Hindlimb muscle (tissue), 1 donor: ENCODE results near the gene FTCD. TPM values are rescaled to one million over a fixed set of nuclear protein-coding genes. Genes with fewer than 3 reads are reported as not detected.

ENCODE experiments used
- DNase-seq: peaks from one replicate; pipeline ENCODE4 v3.0.0-alpha.2; 2013
- polyA plus RNA-seq: library from polyadenylated mRNA; unstranded; fragments of 120-200 nt; gene quantifications from one replicate; pipeline ENCODE4 v1.2.1, GENCODE V29; 2013; ENCODE audit not compliant: insufficient read length

The FTCD gene
- polyA plus RNA-seq, 1 donor = 1.1 TPM

GRCh38 chr21:46138383-46138970, 16.9 kb downstream of the FTCD start:
- no peak for DNase-seq

GRCh38 chr21:46137908-46138307, 17.5 kb downstream of the FTCD start:
- no peak for DNase-seq

GRCh38 chr21:46136739-46137349, 18.5 kb downstream of the FTCD start:
- DNase-seq = no peak

GRCh38 chr21:46135782-46136395, 19.5 kb downstream of the FTCD start:
- DNase-seq = no peak

DNA sequence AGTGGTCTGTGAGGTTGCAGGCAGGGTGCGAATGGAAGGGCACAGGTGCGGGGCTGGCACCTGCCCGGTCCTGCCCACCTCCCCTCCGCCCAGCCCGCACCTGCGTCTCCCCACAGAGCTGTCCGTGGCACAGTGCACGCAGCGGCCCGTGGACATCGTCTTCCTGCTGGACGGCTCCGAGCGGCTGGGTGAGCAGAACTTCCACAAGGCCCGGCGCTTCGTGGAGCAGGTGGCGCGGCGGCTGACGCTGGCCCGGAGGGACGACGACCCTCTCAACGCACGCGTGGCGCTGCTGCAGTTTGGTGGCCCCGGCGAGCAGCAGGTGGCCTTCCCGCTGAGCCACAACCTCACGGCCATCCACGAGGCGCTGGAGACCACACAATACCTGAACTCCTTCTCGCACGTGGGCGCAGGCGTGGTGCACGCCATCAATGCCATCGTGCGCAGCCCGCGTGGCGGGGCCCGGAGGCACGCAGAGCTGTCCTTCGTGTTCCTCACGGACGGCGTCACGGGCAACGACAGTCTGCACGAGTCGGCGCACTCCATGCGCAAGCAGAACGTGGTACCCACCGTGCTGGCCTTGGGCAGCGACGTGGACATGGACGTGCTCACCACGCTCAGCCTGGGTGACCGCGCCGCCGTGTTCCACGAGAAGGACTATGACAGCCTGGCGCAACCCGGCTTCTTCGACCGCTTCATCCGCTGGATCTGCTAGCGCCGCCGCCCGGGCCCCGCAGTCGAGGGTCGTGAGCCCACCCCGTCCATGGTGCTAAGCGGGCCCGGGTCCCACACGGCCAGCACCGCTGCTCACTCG, 23.3 kb downstream of the FTCD start:
- no peak for DNase-seq

- no peak for DNase-seq
Measured at GRCh38 chr21:46131588-46131837, 23.9 kb downstream of the FTCD start.

DNA sequence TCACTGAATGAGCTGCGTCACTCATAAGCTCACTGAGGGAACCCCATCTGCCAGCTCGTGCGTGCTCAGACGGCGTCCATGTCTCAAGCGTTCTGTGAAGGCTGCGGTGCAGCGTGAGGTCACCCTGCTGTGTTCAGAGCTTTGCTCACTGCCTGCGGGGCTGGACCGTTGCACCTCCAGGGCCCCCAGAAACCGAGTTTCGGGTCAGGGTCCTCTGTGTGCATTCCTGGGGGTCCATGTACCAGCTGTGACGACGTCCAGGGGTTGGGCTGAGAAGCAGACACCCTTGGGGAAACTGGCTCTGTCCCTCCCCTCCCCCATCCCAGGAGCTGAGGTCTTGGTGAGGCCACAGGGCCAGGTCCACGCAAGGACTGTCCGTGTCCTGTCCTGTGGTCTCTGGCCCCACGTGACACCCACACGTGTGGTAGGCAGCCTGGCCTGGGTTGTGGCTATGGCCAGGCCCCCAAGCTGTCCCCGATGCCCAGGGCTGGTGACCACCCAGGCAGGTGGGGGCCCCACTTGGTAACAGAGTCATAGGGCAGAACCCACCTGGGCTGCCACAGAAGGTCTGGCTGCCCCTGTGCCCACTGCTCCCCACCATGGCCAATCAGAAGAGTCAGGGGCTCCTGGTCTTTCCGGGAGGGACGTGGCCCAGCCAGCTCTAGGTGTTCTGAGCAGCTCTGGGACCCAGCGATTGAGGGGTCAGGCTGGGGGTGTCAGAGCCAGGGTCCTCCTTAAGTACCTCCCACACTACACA, 24.4 kb downstream of the FTCD start:
- DNase-seq = no peak

DNA sequence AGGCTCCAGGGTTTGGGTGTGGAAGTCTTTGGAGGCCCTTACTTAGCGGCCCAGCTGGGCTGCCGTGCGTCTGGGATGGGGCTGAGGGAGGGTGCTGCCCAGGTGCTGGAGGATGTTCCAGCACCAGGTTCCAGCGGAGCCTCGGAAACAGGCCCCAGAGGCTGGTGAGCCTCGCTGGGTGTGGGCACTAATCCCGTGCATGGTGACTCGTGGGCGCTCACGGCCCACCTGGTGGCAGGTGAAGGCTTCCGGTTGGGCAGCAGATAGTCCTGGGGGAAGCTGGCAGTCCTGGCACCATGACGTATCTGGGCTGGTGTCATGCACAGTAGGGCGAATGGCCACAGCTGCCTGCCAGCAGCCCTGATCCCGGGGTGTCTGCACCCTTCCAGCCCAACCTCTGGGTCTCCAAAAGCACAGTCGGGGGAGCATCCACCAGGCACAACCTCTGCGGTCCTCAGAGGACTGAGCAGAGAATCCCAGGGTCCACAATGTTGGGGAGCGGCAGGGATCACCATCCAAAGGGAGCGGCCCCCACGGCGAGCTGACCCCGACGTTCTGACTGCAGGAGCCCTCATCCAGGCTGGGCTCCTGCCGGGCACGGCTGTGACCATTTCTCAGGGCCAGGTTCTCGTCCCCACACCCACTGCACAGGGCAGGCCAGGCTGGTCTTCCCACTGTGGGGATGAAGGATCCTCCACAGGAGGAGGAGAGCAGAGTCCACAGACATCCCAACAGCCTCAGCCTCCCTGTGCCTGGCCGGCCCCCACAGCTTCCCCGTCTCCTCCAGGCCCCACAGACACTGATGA, 25.3 kb downstream of the FTCD start:
- DNase-seq = no peak

DNA sequence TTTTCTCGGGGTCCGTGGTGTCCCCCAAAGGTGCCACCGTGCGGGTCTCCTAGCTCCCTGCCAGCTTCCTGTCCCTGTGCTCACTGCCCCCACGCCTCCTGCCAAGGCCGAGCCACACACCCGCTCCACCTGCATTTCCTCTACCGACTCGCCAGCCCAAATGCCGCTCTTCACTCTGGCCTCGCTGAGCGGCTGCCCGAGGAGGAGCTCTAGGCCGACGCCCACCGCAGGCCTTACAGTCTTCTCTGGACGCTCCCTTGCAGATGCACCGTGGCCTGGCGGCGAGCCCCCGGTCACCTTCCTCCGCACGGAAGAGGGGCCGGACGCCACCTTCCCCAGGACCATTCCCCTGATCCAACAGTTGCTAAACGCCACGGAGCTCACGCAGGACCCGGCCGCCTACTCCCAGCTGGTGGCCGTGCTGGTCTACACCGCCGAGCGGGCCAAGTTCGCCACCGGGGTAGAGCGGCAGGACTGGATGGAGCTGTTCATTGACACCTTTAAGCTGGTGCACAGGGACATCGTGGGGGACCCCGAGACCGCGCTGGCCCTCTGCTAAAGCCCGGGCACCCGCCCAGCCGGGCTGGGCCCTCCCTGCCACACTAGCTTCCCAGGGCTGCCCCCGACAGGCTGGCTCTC, 26.3 kb downstream of the FTCD start:
- no peak for DNase-seq

GRCh38 chr21:46128106-46128932, 27.1 kb downstream of the FTCD start:
- DNase-seq = no peak

DNA sequence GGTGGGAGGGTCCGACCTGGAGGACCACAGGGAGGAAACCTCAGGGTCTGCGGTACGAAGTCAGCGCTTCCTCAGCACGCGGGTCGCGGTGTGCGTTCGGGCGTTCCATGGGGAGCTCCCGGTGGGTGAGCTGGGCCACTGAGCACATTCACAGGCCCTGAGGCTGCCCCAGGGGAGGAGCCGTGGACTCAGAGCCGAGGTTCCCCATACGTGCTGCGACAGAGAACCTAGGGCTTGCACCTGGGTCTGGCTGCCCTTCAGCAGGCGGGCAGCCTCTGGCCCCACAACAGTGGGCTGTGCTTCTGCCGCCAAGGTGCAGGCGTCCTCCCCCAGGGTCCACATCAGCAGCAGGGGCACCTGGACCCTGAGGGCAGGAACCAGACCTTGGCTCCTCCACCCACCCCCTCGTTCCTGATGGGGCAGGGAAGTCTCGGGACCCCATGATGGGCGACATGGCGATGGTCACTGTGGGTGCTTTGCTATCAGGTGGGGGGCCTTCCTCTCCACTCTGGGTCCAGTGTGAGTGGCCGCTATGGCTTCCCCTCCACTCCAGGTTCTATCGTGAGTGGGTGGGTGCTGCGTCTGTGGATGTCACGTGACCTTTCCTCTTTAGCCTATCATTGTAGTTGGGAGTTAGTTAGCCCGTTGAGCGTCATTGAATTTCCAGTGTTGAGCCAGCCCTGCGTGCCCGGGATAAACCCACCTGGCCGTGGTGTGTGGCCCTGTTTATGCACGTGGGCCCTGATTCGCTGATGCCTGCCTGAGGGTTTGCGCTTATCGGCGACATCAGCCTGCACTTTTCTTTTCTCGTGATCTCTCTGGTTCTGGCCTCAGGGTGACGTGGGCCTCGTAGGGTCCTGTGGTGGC, 27.9 kb downstream of the FTCD start:
- DNase-seq = no peak

- DNase-seq = no peak
Measured at GRCh38 chr21:46126309-46127238, 28.8 kb downstream of the FTCD start.

DNA sequence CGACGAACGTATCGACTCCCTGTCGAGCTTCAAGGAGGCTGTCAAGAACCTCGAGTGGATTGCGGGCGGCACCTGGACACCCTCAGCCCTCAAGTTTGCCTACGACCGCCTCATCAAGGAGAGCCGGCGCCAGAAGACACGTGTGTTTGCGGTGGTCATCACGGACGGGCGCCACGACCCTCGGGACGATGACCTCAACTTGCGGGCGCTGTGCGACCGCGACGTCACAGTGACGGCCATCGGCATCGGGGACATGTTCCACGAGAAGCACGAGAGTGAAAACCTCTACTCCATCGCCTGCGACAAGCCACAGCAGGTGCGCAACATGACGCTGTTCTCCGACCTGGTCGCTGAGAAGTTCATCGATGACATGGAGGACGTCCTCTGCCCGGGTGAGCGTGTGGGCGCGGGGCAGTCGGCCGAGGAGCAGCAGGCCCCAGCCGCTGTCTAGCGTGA, 29.5 kb downstream of the FTCD start:
- DNase-seq = no peak

DNA sequence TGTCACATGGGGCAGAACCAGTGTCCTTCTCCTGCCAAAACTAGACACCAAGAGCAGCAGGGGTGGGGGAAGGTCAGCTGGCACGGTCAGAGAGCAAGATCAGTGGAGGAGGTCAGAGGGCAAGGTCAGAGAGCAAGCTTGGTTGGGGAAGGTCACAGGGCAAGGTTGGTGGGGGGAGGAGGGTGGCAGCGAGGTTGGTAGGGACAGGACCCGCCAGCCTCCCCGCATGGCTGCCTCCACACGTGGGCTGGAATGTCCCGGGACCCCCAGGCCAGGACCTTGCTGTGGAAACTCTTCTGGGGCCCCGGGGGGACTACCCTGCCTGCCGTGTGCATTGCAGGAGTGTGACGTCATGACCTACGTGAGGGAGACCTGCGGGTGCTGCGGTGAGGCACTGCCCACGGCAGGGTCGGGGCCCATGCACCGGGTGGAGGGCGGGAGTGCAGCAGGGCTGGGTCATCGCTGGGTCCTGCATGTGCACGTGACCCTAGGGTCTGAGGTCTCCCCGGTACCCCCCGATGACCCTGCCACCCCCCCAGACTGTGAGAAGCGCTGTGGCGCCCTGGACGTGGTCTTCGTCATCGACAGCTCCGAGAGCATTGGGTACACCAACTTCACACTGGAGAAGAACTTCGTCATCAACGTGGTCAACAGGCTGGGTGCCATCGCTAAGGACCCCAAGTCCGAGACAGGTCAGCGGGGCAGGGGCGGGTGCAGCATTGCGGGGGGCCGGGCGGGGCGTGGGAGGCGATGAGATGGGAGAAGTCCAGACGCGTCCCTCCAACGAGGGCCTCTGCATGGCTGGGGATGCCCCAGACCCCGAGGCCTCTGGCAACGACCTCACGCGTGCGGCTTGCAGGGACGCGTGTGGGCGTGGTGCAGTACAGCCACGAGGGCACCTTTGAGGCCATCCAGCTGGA, 30.2 kb downstream of the FTCD start:
- no peak for DNase-seq

DNA sequence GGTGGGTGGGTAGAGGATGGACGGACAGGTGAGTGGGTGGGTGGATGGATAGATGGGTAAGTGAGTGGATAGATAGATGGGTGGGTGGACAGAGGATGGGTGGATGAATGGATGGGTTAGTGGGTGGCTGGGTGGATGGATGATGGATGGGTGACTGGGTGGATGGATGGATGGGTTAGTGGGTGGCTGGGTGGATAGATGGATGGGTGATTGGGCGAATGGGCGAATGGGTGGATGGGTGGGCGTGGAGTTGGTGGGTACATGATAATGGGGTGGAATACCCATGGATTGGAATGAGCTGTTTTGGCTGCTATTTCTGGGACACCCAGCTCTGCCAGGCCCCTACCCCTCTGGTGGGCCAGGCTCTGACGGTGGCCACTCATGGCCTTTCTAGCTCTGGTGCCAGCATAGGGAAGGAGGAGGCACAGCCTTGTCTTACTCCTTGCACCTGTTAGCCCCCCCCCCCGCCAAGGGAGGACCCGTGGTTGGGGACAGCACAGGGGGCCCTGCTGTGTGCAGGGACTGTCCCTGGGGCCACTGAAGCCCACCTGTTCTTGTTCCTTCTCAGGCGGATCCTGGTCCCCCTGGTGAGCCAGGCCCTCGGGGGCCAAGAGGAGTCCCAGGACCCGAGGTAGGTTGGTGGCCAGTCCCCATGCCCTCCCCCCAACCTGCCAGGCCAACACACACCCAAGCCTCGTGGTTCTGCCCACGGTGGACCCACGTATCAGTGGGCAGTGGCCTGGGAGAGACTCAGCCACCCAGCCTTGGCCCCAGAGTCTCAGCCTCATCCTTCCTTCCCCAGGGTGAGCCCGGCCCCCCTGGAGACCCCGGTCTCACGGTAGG, 31.1 kb downstream of the FTCD start:
- no peak for DNase-seq
